ENCODE data around the gene KRTAP24-1. TPM values are rescaled to one million over a fixed set of nuclear protein-coding genes. Genes with fewer than 3 reads are reported as not detected.

The KRTAP24-1 gene
- total RNA-seq, 2 experiments from 2014 or later: not detected

Other genes starting within 250 kb of the KRTAP24-1 start
- not detected for gene CLDN17, start 116.1 kb downstream of the KRTAP24-1 start, total RNA-seq
- not detected for gene CLDN8, start 66.9 kb downstream of the KRTAP24-1 start, total RNA-seq
- gene KRTAP25-1, start 6.6 kb upstream of the KRTAP24-1 start, total RNA-seq: not detected
- not detected for gene KRTAP26-1, start 37.4 kb upstream of the KRTAP24-1 start, total RNA-seq
- gene KRTAP27-1, start 54.7 kb upstream of the KRTAP24-1 start, total RNA-seq: not detected
- gene KRTAP23-1, start 65.7 kb upstream of the KRTAP24-1 start, total RNA-seq: not detected
- gene KRTAP13-2, start 89.3 kb upstream of the KRTAP24-1 start, total RNA-seq: not detected
- gene KRTAP13-1, start 113.1 kb upstream of the KRTAP24-1 start, total RNA-seq: not detected
- gene KRTAP13-3, start 143.0 kb upstream of the KRTAP24-1 start, total RNA-seq: not detected
- not detected for gene KRTAP13-4, start 147.3 kb upstream of the KRTAP24-1 start, total RNA-seq
- gene KRTAP15-1, start 157.3 kb upstream of the KRTAP24-1 start, total RNA-seq: not detected
- not detected for gene KRTAP19-1, start 197.4 kb upstream of the KRTAP24-1 start, total RNA-seq
- not detected for gene KRTAP19-2, start 204.5 kb upstream of the KRTAP24-1 start, total RNA-seq
- gene KRTAP19-3, start 209.1 kb upstream of the KRTAP24-1 start, total RNA-seq: not detected
- gene KRTAP19-4, start 214.2 kb upstream of the KRTAP24-1 start, total RNA-seq: not detected
- not detected for gene KRTAP19-5, start 219.2 kb upstream of the KRTAP24-1 start, total RNA-seq